PC-3 (cell line): ENCODE measurements around the gene FNDC5. TPM values are rescaled to one million over a fixed set of nuclear protein-coding genes. Genes with fewer than 3 reads are reported as not detected.

Experiments used
- ATAC-seq: fragments of 200-7000 bp; cut with Tn5 transposase; 2 replicates; pipeline ENCODE4 v1.9.1; 2020; ENCODE audit warnings: mild to moderate bottlenecking, moderate library complexity
- BruUV-seq: library from RNA; stranded (reverse); fragments of 400-500 nt; replicated peaks from 2 replicates; lab custom pipeline; 2021; lab: Mats Ljungman, UMichigan
- CTCF ChIA-PET: fragments of 300-600 bp; sonication (Branson Sonifier 250); formaldehyde crosslinking; loops from one replicate; lab custom pipeline; 2022; ENCODE audit warnings: antibody characterized with exemption; lab: Charles Lee
- POLR2A ChIA-PET: fragments of 300-600 bp; sonication (Branson Sonifier 250); formaldehyde crosslinking; loops from one replicate; lab custom pipeline; 2022; ENCODE audit warnings: antibody characterized with exemption; ENCODE audit not compliant: unreplicated experiment; lab: Charles Lee
- DNase-seq: peaks from one replicate; pipeline ENCODE4 v3.0.0-alpha.2; 2015
- H2AFZ ChIP-seq: fragments of 300-600 bp; sonication (generic); 2 replicates; pipeline ENCODE4 v1.6.0; 2016; ENCODE audit warnings: antibody characterized with exemption, low read length
- H3F3A ChIP-seq: fragments of 300-600 bp; sonication (generic); one replicate; pipeline ENCODE4 v1.6.0; 2017; ENCODE audit warnings: antibody characterized with exemption, low read length, control low read depth, mild to moderate bottlenecking; ENCODE audit not compliant: unreplicated experiment
- H3K27ac ChIP-seq: fragments of 300-600 bp; sonication (generic); 2 replicates; pipeline ENCODE4 v1.5.1; 2016; ENCODE audit warnings: mild to moderate bottlenecking, low read length
- H3K27me3 ChIP-seq: fragments of 300-600 bp; sonication (generic); 2 replicates; pipeline ENCODE4 v1.6.1; 2016; ENCODE audit warnings: low read length, mixed read lengths
- H3K36me3 ChIP-seq: fragments of 300-600 bp; sonication (generic); 2 replicates; pipeline ENCODE4 v1.6.1; 2016; ENCODE audit warnings: low read depth, mixed run types, low read length, mixed read lengths
- H3K4me1 ChIP-seq: fragments of 300-600 bp; sonication (generic); 2 replicates; pipeline ENCODE4 v1.5.1; 2016; ENCODE audit warnings: low read length; ENCODE audit not compliant: insufficient read depth
- H3K4me2 ChIP-seq: fragments of 300-600 bp; sonication (generic); 2 replicates; pipeline ENCODE4 v1.6.0; 2016; ENCODE audit warnings: low read length
- H3K4me3 ChIP-seq: fragments of 300-600 bp; sonication (generic); 2 replicates; pipeline ENCODE4 v1.5.1; 2016; ENCODE audit warnings: mild to moderate bottlenecking, low read length, mixed read lengths
- H3K79me2 ChIP-seq: fragments of 300-600 bp; sonication (generic); 2 replicates; pipeline ENCODE4 v1.6.1; 2017; ENCODE audit warnings: low read length, mixed read lengths
- H3K9ac ChIP-seq: fragments of 300-600 bp; sonication (generic); 2 replicates; pipeline ENCODE4 v1.6.0; 2016; ENCODE audit warnings: mild to moderate bottlenecking, low read length
- H3K9me2 ChIP-seq: fragments of 300-600 bp; sonication (generic); replicated peaks from 2 replicates; pipeline ENCODE4 v1.6.1; 2016; ENCODE audit warnings: mixed run types, low read length, mixed read lengths
- H3K9me3 ChIP-seq: fragments of 300-600 bp; sonication (generic); 2 replicates; pipeline ENCODE4 v1.6.1; 2016; ENCODE audit warnings: low read length, mixed read lengths
- H4K20me1 ChIP-seq: fragments of 300-600 bp; sonication (generic); 2 replicates; pipeline ENCODE4 v1.6.1; 2016; ENCODE audit warnings: low read length, mixed read lengths
- EZH2 ChIP-seq: fragments of 300-600 bp; sonication (generic); IDR thresholded peaks from one replicate; pipeline ENCODE4 v1.6.1; 2017; ENCODE audit warnings: antibody characterized with exemption, mild to moderate bottlenecking, low read length; ENCODE audit not compliant: unreplicated experiment
- EZH2phosphoT487 ChIP-seq: fragments of 300-600 bp; sonication (generic); IDR thresholded peaks from 2 replicates; pipeline ENCODE4 v1.6.1; 2018; ENCODE audit warnings: mild to moderate bottlenecking, antibody characterized with exemption, low read length, borderline replicate concordance
- intact Hi-C: fragments of 100-400 bp; cut with micrococcal nuclease; formaldehyde crosslinking; loops from 2 replicates; pipeline ENCODE4 v1.9.0; 2023
- total RNA-seq: library from RNA; depleted of rRNA; stranded (reverse); fragments of >200 nt; gene quantifications from 2 replicates; pipeline ENCODE4 v1.2.3, GENCODE V29; 2014
- TF ChIP-seq, protein P1 (sequence below): fragments of 300-600 bp; sonication (generic); conservative IDR thresholded peaks from 2 replicates; pipeline ENCODE4 v1.5.1; 2017; ENCODE audit warnings: antibody characterized with exemption, low read depth, mild to moderate bottlenecking, low read length

FNDC5 gene
- total RNA-seq, 1 experiment from 2014 or later: 0.22 TPM

- H3K27me3 ChIP-seq: no peaks in the 10 kb centered on the region
- H3K9me2 ChIP-seq: no peaks in the 10 kb centered on the region
- no peaks in the 10 kb centered on the region for H3K9me3 ChIP-seq
- H3K4me1 ChIP-seq: no peaks in the 10 kb centered on the region
- no peak for DNase-seq
- H3K4me3 ChIP-seq: no peak overlapping the region
- intact Hi-C loops: no loop called here
- no peaks in the 10 kb centered on the region for H3K36me3 ChIP-seq
- no TSS peak for BruUV-seq
- POLR2A ChIA-PET: no interaction called here
- H3K27ac ChIP-seq: no peak overlapping the region
- CTCF ChIA-PET: no interaction called here
- H2AFZ ChIP-seq: no peak overlapping the region
- H3K9ac ChIP-seq: no peak overlapping the region
- H3K4me2 ChIP-seq: no peak overlapping the region
- H3K79me2 ChIP-seq: no peaks in the 10 kb centered on the region
- TF ChIP-seq EZH2 (no peak), EZH2phosphoT487 (no peak)
- TF ChIP-seq, protein P1, sequence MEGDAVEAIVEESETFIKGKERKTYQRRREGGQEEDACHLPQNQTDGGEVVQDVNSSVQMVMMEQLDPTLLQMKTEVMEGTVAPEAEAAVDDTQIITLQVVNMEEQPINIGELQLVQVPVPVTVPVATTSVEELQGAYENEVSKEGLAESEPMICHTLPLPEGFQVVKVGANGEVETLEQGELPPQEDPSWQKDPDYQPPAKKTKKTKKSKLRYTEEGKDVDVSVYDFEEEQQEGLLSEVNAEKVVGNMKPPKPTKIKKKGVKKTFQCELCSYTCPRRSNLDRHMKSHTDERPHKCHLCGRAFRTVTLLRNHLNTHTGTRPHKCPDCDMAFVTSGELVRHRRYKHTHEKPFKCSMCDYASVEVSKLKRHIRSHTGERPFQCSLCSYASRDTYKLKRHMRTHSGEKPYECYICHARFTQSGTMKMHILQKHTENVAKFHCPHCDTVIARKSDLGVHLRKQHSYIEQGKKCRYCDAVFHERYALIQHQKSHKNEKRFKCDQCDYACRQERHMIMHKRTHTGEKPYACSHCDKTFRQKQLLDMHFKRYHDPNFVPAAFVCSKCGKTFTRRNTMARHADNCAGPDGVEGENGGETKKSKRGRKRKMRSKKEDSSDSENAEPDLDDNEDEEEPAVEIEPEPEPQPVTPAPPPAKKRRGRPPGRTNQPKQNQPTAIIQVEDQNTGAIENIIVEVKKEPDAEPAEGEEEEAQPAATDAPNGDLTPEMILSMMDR: no peak
- no peaks in the 10 kb centered on the region for H3F3A ChIP-seq
- no peak for ATAC-seq
- no peaks in the 10 kb centered on the region for H4K20me1 ChIP-seq
These were observed 12.8 kb upstream of the FNDC5 start for GRCh38 chr1:32883338-32884031.

DNA sequence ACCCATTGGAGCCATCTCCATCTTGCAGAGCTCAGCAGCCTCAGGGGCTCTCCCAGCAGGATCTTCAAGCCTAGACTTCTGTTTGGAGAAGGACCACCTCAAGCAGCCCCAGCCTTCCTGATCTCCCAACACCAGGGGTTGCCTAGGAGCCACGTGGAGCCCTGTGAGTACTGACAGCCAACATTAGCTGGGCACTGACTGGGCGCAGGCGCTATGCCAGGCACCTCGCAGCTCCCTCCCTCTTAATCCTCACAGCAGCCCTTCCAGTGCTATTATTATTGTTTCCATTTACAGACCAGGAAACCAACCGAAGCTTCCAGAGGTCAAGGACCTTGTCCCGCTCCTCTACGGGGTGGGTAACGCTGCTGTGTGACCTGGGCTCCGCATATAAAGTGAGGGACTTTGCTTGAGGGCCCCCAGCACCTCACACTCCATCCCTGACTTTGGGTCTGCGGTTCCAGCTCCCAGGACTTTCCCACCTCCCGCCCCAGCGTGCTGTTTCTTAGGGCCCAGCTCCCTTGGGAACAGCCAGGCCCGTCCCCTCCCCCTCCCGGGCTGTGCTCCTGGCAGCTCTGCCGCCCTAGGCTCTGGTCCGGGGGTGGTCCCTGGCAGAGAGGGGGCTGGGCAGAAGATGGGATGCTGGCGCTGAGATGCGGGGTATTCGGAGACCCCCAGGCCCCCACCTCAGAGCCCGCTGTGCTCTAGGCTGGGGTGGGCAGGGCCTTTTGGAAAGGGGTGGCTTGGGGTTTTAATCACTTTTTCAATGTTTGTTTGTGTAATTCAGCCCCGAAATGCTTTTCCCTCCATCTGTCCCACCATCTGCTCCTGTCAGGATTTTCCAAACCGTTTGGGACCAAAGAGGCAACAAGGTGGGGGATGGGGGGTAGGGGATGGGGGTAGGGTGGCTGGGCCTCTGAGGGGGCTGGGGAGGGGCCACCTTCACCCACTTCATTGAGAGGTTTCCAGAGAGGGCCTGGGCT, 11.4 kb upstream of the FNDC5 start:
- no peaks in the 10 kb centered on the region for H4K20me1 ChIP-seq
- intact Hi-C loops: no loop called here
- no peak overlapping the region for H3K4me3 ChIP-seq
- no peak overlapping the region for H2AFZ ChIP-seq
- H3K9me2 ChIP-seq: no peaks in the 10 kb centered on the region
- no peaks in the 10 kb centered on the region for H3F3A ChIP-seq
- POLR2A ChIA-PET: interaction anchor here (0.7 kb wide), 1 partner anchor 132 kb away, joined by 3 read pairs; no protein-coding TSS in a partner anchor
- CTCF ChIA-PET: no interaction called here
- H3K27me3 ChIP-seq: no peaks in the 10 kb centered on the region
- no peaks in the 10 kb centered on the region for H3K9me3 ChIP-seq
- no peaks in the 10 kb centered on the region for H3K79me2 ChIP-seq
- no peaks in the 10 kb centered on the region for H3K4me1 ChIP-seq
- no peaks in the 10 kb centered on the region for H3K36me3 ChIP-seq
- H3K9ac ChIP-seq: no peak overlapping the region
- H3K27ac ChIP-seq: no peak overlapping the region
- no peak overlapping the region for H3K4me2 ChIP-seq
- no peak for TF ChIP-seq EZH2phosphoT487
- no peak for TF ChIP-seq EZH2
- TF ChIP-seq, protein P1: no peak
- ATAC-seq (no peak), DNase-seq (no peak)
- no TSS peak for BruUV-seq
